Activated CD8-positive, alpha-beta memory T cell treated with anti-CD3 and anti-CD28 coated beads, Interleukin-2, amount 50 U/mL, for 24 hours (primary cell): ENCODE measurements around the gene GRIK4.

Source experiments
- DNase-seq: peaks from one replicate; pipeline ENCODE4 v3.0.0-alpha.2; 2020; ENCODE audit errors: extremely low read depth

GRIK4 gene

GRCh38 chr11:120914601-120915000 lies 403.1 kb downstream of the GRIK4 start:
- DNase-seq: no peak

- no peak for DNase-seq
Measured at GRCh38 chr11:120917559-120918239, 406.2 kb downstream of the GRIK4 start.

- no peak for DNase-seq
Measured at GRCh38 chr11:120918257-120918656, 406.7 kb downstream of the GRIK4 start.

- no peak for DNase-seq
Measured at GRCh38 chr11:120919045-120919444, 407.5 kb downstream of the GRIK4 start.

DNA sequence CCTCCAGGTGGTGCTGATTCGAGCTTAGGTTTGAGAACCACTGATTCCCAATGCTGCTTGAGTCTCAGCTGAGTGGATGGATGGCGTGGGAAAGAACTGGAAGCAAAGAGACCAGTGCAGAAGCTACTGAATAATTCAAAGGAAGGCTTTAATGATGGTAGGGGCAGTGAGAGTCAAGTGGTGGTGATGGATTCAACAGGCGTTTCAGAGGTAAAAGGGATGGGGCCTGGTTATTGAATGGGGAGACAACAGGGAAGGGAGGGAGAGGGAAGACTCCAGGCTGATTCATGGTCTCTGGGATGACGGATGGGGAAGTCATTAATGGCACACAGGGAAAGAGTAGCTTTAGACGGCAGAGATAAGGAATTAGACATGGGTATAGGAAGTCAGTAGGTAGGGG lies 408.0 kb downstream of the GRIK4 start:
- no peak for DNase-seq

DNA sequence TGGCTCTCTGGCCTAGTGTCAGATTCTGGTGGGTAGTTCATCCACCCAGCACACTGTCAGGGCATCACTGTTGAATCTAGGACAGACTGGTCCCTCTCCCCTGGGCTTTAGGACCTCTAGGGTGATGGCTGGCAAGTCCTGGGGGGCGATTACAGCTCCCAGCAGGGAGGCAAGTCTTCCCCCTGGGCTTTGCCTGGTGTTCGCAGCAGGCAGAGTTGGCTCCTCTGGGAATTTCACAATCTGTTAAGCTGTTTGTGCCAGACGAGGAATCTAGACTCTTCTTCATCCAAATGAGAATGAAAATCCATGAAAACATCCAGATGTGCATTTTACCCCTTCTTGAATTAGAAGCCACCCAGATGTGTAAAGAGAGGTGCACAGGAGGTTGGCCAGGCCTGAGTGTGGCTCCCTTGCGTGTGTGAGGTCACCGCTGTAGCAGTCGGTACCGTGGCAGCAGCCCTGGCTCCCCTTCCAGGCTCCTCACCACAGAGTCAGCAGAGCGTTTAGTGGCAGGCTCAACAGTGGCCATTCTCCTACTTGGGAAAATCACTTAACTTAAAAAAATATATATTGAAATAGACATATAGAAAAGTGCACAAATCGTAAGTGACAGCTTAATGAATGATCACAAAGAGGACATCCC lies 412.4 kb downstream of the GRIK4 start:
- no peak for DNase-seq

DNA sequence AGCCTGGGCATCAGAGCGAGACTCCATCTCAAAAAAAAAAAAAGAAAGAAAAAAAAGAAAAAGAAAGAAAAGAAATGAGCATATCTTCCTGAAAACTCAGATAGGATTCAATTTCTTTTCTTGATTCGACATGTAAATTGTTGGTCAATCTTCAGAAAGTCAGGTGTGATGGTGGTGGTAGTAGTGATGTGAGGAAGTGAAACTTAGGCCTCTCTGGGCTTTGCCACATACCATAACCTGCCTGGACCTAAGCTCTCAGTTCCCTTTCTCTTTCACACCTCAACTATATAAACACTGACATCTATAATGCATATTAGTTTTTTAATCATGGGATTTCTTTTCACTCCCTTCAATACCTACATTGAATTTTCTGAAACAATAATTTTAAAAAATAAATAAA lies 414.4 kb downstream of the GRIK4 start:
- no peak for DNase-seq

GRCh38 chr11:120928627-120929026 lies 417.1 kb downstream of the GRIK4 start:
- DNase-seq: no peak

- DNase-seq: no peak
Measured at GRCh38 chr11:120929090-120929489, 417.5 kb downstream of the GRIK4 start.

DNA sequence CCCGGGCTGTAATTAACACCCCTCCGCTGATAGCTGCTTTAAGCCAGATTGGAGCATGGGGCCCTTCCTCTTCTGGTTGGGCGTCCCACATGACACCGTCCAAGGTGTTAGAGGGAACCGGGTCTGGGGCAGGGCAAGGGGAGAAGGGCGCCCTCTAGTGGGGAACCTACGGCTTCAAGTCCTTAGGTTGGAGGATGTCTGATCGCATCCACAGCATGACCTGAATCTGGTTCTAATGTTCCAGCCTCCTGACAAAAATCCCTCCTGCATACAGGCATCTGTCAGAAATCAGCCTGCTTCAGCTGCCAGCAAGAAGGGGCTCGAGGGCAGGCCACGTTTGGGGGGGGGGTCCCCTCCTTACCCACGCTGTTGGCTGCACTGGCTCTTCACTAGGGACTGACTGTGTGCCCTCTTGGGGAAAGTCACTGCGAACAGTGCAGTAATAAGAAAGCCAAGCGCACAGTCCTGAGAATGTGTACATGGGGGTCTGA lies 418.2 kb downstream of the GRIK4 start:
- peak; percentile 14 for DNase-seq

- no peak for DNase-seq
Measured at GRCh38 chr11:120931057-120931779, 419.7 kb downstream of the GRIK4 start.

GRCh38 chr11:120932305-120932915 lies 420.9 kb downstream of the GRIK4 start:
- no peak for DNase-seq

DNA sequence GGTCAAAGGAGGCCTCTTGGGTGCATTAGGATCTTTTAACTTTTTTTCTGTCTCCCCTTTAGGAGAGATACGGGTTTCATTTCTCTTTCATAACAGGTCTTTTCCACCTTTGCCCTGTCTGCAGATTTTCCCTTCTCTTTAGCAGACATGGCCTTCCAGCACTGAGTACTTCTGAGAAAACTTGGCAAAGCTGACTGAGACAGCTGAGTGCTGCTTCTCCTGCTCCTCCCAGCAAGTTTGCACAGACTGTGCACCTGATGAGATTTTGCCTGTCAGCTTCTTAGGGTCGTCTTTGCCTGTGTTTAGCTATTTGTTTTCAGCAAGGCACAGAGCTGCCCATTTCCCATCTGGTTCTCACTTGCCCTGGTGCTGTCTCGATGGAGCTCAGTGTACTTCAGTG lies 424.8 kb downstream of the GRIK4 start:
- DNase-seq: no peak

- DNase-seq: no peak
Measured at GRCh38 chr11:120937501-120937900, 426.0 kb downstream of the GRIK4 start.

DNA sequence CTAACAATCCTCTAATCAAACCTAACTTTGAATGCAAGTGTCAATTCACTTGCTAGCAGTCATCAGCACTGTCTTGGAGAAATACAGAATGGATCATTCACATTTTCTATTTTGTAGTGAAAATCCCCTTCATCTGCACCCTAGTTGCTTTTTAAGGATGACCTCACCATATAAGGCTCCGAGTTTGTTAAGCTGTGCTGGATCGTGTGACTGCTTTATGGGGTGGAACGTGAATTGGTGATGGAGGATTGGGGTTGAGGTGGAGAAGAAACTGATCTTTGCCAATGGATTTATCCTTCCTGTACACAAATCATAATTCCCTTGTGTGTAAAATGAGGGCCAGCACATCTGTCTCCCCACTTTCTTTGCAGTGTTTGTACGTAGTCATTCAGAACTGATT lies 426.7 kb downstream of the GRIK4 start:
- DNase-seq: no peak

DNA sequence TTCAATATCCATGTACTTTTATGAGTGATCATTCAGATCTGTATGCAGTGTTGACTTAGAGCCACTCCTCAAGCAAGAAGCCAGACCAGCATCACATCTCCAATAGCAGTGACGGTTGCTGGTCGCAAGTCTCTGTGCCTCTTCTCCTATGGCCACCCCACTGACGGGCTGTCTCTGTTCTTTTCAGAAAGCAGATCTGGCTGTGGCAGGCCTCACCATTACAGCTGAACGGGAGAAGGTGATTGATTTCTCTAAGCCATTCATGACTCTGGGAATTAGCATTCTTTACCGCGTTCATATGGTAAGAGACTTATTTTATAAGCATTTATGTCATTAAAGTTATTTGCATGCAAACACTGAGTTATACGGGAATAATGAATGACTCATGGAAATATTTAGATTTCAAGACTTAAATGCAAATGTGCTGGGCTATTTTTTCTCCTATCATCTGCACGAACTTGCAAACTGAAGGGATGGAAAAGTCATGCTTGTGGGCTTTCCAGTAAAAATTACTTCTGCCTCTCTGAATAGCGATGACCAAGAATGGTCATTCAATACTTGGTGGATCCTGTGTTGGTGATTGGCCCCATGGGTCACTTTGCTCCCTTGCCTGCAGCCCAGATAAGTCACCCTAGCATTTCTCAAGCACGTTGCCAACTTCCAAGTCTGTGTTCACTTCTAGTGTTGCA lies 428.8 kb downstream of the GRIK4 start:
- no peak for DNase-seq

DNA sequence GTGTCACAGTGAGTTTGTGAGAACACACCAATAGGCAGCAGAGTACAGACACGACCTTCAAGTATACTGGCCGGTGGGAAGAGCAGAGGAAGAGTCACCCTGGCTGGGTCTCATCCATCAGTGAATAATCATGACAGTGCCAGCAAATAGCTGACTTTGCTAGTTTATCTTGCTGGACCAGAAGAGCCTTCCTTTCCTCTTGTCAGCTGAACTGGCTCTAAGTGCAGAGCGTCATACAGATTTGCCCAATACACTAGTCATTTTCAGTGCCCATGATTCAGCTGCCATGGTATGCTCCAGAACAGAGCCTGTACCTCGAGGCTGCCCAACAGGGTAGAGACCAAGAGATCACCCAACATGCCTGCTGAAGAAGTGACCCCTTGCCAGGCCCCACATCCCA lies 429.5 kb downstream of the GRIK4 start:
- no peak for DNase-seq

DNA sequence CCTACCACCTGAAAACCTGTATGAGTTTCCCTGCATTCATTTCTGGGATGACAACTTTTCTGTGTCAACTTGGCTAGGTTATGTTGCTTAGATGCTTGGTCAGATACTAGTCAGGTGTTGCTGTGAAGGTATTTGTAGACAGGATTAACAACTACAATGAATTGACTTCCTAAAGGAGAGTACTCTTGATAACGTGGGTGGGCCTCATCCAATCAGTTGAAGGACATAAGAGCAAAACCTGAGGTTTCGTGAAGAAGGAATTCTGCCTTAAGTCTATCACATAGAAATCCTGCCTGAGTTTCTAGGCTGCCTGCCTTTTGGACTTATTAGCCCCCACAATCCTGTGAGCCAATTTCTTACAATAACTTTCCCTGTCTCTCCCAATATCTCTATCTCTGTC lies 431.2 kb downstream of the GRIK4 start:
- DNase-seq: no peak

DNA sequence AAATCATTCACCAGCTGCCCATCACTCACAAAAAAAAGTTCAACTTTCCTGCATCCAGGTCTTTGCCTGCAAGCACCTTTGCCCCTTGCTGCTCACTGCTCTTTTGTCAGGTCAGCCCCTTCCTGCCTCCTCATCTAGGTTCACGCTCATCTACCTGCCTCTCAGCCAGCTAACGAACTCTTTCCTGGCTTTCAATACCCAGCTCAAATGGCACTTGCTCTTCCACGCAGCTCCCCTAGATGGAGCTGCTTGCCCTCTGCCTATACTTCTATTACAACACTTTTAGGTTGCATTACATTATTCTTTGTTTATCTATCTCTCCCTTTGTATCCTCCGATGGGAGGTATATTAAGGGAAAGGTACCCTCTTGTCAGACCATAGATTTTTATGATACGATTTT lies 433.5 kb downstream of the GRIK4 start:
- DNase-seq: no peak

- DNase-seq: no peak
Measured at GRCh38 chr11:120950880-120951279, 439.3 kb downstream of the GRIK4 start.

DNA sequence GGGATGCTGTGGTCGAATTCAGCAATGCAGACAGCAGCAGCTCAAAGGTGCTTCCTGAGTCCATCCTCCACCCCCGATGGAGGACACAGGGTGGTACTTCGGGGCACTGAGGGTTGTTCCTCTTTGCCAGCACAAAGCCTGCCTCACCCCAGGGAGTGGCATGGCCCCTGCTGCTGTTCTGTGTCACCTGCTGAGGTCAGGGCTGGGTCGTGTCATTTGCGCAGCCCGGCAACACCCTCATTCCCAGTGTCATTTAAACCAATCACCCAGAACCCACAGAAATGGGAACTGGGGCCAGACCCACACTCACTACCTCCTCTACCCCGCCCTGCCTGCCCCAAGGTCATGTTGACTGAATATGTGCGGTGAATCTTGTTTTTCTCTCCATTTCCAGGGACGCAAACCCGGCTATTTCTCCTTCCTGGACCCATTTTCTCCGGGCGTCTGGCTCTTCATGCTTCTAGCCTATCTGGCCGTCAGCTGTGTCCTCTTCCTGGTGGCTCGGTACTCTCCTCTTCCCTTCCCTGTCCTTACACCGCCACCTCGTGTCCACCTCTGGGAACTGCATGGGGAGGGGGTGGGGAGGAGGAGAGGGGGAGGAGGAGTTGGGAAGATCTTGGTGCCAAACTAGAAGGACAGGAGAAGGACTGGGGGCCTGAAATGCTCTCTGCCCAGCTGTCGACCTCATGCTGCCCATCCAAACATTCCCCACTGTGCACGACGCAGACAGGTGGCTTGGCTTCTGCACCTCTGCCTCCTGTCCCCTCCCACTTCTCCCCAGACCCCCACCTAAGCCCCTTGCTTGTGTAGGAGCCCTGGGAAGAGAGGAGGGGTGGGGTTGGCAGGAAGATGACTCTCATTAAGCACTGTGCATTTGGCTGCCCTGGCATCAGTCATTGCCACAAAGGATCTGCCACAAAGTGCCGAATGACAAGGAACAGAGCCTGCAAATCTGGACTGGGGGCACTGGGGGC lies 441.2 kb downstream of the GRIK4 start:
- DNase-seq: no peak
